HK-2 (cell line): ENCODE measurements around the gene STIM1.
"Not testable (repeated sequence)": the region's sequence is repeated elsewhere in the genome, so short reads cannot be mapped to it uniquely, and the experiment has no call there.

Source experiments
- DNase-seq: peaks from one replicate; pipeline ENCODE4 v3.0.0-alpha.2; 2018; ENCODE audit not compliant: unreplicated experiment

Gene STIM1

GRCh38 chr11:4026389-4026788 is 170.9 kb downstream of the STIM1 start:
- DNase-seq = no peak

DNA sequence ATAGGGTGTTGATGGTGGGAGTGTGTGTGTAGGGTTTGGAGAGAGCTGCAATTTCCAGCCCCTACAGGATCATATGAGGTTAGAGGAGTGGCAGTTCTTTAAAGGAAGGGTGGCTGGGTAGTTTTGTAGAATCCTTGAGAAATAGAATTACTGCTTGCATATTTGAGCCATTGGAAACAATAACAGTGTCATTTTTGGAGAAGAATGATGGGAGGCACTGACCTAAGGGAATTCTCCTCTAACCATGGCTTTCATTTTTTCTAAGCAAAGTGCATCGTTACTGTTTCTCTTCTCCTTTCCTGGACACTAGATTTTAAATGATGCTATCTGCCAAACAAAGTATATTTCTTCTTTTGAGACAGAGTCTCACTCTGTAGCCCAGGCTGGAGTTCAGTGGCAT is 172.3 kb downstream of the STIM1 start:
- DNase-seq = no peak

GRCh38 chr11:4030197-4030596 is 174.7 kb downstream of the STIM1 start:
- no peak for DNase-seq

DNA sequence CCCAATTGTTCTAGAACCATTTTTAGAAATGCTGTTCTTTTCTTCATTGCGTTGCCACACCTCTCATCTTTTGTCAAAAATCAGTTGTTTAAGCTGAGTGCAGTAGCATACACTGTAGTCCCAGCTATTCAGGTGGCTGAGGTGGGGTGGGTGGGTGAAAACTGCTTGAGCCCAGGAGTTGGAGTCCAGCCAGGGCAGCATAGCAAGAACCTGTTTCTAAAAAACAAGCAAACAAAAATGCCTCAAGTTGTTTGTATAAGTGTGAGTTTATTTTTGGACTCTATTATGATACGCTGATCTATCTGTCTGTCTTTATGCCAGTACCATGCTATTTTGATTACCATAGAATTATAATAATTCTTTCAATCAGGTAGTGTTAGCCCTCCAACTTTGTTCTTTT is 176.6 kb downstream of the STIM1 start:
- DNase-seq = no peak

GRCh38 chr11:4035985-4036384 is 180.5 kb downstream of the STIM1 start:
- no peak for DNase-seq

DNA sequence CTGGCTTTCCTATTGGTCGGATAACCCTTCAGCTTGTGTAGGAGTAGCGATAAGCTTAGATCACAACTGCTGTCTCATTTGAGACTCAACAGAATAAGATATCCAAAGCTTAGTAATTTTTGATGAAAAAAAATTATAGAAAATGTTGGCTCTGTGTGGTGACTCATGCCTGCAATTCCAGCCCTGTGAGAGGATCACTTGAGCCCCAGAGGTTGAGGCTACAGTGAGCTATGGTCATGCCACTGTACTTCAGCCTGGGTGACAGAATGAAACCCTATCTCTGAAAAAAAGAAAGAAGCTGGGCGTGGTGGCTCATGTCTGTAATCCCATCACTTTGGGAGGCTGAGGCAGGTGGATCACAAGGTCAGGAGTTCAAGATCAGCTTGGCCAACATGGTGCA is 183.5 kb downstream of the STIM1 start:
- DNase-seq = no peak

- no peak for DNase-seq
These were observed 185.0 kb downstream of the STIM1 start for GRCh38 chr11:4040461-4040860.

DNA sequence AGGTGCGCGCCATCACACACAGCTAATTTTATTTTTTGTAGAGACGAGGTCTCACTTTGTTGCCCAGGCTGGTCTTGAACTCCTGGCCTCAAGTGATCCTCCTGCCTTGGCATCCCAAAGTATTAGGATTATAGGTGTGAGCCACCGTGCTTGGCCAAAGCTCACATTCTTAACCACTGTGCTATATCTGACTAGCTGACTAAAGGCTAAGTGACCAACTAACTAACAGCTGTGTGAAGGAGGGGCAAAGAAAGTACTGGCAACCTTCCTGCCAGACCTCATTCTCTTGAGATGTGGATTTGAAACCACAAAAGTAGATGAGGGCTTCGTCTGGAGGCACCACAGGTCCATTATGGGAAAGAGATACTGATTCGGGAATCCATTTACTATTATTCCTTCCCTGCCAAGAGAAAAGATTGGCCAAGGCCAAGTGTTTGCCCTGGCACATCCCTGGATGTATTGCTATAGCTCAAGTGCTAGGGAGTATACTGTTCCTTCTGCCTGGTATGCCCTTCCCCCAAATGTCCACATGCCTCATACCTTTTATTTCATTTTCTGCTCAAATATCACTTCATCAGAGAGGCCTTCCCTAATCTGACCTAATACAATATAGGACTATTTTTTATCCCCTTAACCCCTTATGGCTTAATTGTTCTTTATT is 186.4 kb downstream of the STIM1 start:
- DNase-seq = no peak

GRCh38 chr11:4044976-4045646 is 189.6 kb downstream of the STIM1 start:
- DNase-seq = no peak

GRCh38 chr11:4048340-4048739 is 192.9 kb downstream of the STIM1 start:
- no peak for DNase-seq

DNA sequence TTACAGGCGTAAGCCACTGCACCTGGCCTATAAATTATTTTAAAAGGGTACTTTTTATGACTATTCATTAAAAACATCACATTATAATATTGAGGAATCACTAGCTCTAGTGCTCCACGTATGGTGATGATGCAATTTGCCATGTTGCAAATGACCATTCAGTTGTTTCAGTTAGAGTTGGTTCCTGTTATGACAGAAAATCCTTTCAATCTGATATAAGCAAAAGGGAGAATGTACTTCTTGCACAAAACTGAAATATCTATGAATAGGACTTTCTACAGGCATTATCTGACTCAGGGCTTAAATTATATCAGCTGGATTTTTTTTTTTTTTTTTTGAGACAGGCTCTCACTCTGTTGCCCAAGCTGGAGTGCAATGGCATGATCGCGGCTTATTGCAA is 193.5 kb downstream of the STIM1 start:
- DNase-seq = no peak

DNA sequence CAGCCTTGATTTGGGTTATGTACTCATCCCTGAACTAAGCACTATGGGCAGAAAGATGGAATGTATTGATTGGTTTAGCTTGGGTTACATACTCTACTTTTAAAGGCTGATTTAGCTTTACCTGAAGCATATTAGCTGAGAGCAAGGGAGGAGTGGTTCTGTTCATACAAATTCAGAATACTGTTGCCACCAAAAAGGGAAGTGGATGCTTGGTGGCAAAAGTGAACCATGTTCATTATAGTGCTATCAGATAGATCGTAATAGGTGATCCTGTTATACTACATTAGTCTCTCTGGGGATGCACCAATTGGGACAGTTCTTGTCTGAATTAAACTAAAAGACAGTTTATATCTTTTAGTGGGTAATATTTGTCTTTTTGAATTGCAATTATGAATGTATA is 194.7 kb downstream of the STIM1 start:
- DNase-seq = no peak

- not testable (repeated sequence) for DNase-seq
These were observed 197.7 kb downstream of the STIM1 start for GRCh38 chr11:4053200-4053599.

- DNase-seq = no peak
These were observed 199.2 kb downstream of the STIM1 start for GRCh38 chr11:4054643-4055042.

GRCh38 chr11:4059424-4059823 is 204.0 kb downstream of the STIM1 start:
- no peak for DNase-seq

DNA sequence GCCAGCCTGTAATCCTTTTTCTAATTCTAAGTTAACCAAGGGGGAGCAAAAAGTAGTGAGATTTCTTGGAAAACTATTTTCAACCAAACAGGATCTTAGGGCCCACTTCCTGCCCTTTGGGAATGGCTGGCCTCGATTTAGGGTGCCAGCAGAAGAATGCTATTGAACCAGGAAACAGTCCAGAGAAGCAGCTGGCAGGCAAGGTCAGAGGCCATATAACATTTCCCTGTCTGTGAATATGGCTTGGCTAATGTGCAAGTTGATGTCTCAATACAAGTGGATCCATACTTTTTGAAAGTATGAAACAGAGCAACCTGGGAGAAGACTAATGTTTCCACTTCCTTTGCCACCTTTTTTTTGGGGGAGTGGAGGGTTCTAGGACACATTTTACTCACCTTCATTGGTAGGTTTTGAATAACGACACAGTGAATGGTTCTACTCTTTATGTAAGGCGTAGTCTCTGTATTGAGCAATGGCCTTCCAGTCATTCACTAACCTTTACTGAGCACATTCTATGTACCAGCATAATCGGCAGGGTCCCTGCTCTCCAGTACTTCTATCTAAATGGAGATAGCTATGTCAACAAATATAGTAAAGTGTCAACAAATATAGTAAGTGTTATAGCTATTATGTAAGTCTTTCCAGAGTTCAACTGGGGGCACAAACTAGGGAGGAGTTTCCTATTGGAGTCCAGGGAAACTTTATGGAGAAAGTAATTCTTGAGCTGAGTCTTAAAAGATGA is 204.9 kb downstream of the STIM1 start:
- no peak for DNase-seq

- no peak for DNase-seq
These were observed 206.2 kb downstream of the STIM1 start for GRCh38 chr11:4061700-4062099.

- DNase-seq = no peak
These were observed 207.9 kb downstream of the STIM1 start for GRCh38 chr11:4063348-4063747.

GRCh38 chr11:4064278-4064955 is 209.0 kb downstream of the STIM1 start:
- DNase-seq = no peak

- DNase-seq = no peak
These were observed 209.6 kb downstream of the STIM1 start for GRCh38 chr11:4065086-4065485.

- no peak for DNase-seq
These were observed 210.3 kb downstream of the STIM1 start for GRCh38 chr11:4065601-4066377.

DNA sequence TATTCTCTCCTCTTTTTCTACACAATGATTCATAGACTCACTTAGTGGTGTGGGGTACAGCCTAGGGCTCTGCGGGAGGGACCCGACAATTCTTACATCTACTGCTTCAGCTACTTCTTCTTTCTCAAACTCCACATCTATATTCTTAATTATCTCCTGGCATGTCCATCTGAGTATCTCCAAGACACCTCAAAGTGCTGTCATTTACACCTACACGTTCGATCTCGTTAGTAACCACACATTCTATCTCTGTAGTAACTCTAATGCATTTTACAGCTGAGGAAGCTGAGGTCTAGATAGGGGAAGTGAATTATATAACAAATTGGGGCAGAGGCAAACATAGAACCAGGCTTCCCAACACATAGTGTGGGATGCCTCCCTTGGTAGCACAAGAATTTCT is 211.4 kb downstream of the STIM1 start:
- no peak for DNase-seq
